ENCODE measurements around the gene C2CD4A. TPM values are rescaled to one million over a fixed set of nuclear protein-coding genes. Genes with fewer than 3 reads are reported as not detected.

The C2CD4A gene
- total and polyA plus RNA-seq, 9 of the 15 experiments (the other 6 are each of a cell fraction or from before 2014, with no cell fraction given), result not detected

DNA sequence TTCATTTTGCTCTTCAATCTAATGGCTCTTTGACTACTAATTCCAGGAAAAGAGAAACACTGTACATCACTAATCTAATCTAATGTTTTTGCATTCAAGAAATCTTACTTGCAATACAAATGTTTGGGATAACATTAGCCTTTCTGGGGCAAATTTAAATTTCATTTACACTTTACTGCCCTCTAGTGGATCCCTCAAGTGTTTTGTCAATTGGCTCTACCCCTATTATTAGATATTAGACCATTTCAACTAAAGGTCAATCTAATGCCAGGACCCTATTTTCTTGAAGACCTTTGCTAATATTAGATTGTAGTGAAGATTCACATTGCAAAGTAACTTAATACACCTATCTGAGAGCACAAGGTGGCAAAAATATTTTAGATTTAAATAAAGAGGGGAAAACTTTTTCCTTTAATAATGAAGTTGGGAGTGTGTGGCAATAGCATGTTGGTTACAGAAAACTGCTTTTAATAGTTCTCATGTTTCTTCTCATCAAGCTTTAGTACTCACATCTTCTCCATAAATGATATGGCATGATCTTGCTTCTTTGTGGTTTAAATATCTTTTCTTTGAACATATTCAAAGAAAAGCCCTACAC, 5.0 kb downstream of the C2CD4A start:
- no peaks in the 10 kb centered on the region for H3K79me2 ChIP-seq (ENCODE audit: control insufficient read depth, insufficient read depth, low read length)
- no TSS peak for BruUV-seq (replicated peaks)
- no peaks in the 10 kb centered on the region for H3K9me1 ChIP-seq (ENCODE audit: control insufficient read depth, insufficient read depth, low read length)
- no peak overlapping the region for H3K27ac ChIP-seq (ENCODE audit: extremely low read depth, low read depth, low read length)
- ATAC-seq (no peak), FAIRE-seq (peak; percentile 48), DNase-seq (ENCODE audit: extremely low read depth in 1 of 4, low spot score in 3 of 4) (peak; percentile 23 to 46 (median 30))
- in situ Hi-C loops (cut with MboI) (no loop called here), intact Hi-C loops (cut with micrococcal nuclease) (loop anchor here (1.0 to 10.0 kb wide), 2 partner anchors 107 to 200 kb away; no protein-coding TSS in a partner anchor)
- peaks cover 4 to 10% of the 10 kb centered on the region in 2 experiments; a peak in 3 of 5 replicates for H3K27me3 ChIP-seq (ENCODE audit: control insufficient read depth in 2 of 2, insufficient read depth in 2 of 2, low read length in 2 of 2)
- no peaks in the 10 kb centered on the region for H3K36me3 ChIP-seq (ENCODE audit: control insufficient read depth, insufficient read depth, low read length)
- CTCF ChIA-PET (ENCODE audit: low intra/inter-chr PET ratio), result interaction anchor here (1.1 to 1.7 kb wide), 2 partner anchors 182 to 199 kb away, joined by 3 to 10 read pairs; no protein-coding TSS in a partner anchor
- H3K9me3 ChIP-seq (replicated peaks; ENCODE audit: control insufficient read depth, insufficient read depth, low read depth, low read length), result no peaks in the 10 kb centered on the region; the same call in 1 of the 2 replicates
- H4K20me1 ChIP-seq (replicated peaks; ENCODE audit: control insufficient read depth, insufficient read depth, low read length), result no peaks in the 10 kb centered on the region
- H2AFZ ChIP-seq (ENCODE audit: low read depth, low read length), result no peak overlapping the region
- no peak overlapping the region for H3K9ac ChIP-seq (ENCODE audit: insufficient read depth in 1 of 2, low read depth in 2 of 2, low read length in 2 of 2)
- peaks cover 2 to 9% of the 10 kb centered on the region in 2 experiments; a peak in 4 of 5 replicates for H3K4me1 ChIP-seq (replicated peaks in 1 of 2; ENCODE audit: control insufficient read depth in 2 of 2, insufficient read depth in 2 of 2, low read length in 2 of 2)
- H3K4me2 ChIP-seq (ENCODE audit: insufficient read depth, low read length), result no peak overlapping the region
- H3K4me3 ChIP-seq, result no peak overlapping the region
- POLR2A ChIA-PET, result interaction anchor here (0.8 kb wide), 1 partner anchor 36 kb away, joined by 4 read pairs; no protein-coding TSS in a partner anchor
- TF ChIP-seq MED1 (CRISPR knock-in tag; IDR thresholded peaks at IDR 0.05; ENCODE audit: borderline replicate concordance) (no peak), DACH1 (IDR thresholded peaks at IDR 0.05; ENCODE audit: partially characterized antibody) (peak; percentile 78)
- TF ChIP-seq, protein P1, sequence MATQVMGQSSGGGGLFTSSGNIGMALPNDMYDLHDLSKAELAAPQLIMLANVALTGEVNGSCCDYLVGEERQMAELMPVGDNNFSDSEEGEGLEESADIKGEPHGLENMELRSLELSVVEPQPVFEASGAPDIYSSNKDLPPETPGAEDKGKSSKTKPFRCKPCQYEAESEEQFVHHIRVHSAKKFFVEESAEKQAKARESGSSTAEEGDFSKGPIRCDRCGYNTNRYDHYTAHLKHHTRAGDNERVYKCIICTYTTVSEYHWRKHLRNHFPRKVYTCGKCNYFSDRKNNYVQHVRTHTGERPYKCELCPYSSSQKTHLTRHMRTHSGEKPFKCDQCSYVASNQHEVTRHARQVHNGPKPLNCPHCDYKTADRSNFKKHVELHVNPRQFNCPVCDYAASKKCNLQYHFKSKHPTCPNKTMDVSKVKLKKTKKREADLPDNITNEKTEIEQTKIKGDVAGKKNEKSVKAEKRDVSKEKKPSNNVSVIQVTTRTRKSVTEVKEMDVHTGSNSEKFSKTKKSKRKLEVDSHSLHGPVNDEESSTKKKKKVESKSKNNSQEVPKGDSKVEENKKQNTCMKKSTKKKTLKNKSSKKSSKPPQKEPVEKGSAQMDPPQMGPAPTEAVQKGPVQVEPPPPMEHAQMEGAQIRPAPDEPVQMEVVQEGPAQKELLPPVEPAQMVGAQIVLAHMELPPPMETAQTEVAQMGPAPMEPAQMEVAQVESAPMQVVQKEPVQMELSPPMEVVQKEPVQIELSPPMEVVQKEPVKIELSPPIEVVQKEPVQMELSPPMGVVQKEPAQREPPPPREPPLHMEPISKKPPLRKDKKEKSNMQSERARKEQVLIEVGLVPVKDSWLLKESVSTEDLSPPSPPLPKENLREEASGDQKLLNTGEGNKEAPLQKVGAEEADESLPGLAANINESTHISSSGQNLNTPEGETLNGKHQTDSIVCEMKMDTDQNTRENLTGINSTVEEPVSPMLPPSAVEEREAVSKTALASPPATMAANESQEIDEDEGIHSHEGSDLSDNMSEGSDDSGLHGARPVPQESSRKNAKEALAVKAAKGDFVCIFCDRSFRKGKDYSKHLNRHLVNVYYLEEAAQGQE (IDR thresholded peaks at IDR 0.05; ENCODE audit: borderline replicate concordance), result peak; percentile 37; the same call in 1 of the 2 replicates
- TF ChIP-seq, protein P1 (CRISPR knock-in tag; IDR thresholded peaks at IDR 0.05; ENCODE audit: low read depth), result no peak
- TF ChIP-seq, protein P2, sequence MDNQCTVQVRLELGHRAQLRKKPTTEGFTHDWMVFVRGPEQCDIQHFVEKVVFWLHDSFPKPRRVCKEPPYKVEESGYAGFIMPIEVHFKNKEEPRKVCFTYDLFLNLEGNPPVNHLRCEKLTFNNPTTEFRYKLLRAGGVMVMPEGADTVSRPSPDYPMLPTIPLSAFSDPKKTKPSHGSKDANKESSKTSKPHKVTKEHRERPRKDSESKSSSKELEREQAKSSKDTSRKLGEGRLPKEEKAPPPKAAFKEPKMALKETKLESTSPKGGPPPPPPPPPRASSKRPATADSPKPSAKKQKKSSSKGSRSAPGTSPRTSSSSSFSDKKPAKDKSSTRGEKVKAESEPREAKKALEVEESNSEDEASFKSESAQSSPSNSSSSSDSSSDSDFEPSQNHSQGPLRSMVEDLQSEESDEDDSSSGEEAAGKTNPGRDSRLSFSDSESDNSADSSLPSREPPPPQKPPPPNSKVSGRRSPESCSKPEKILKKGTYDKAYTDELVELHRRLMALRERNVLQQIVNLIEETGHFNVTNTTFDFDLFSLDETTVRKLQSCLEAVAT (IDR thresholded peaks at IDR 0.05), result no peak

All from K562 (cell line).